ENCODE results near the gene DOLK.
A peak's percentile ranks its signal among the peaks of the same experiment; 100 is the strongest.

Gene DOLK

GRCh38 chr9:128903871-128904620 is 43.4 kb downstream of the DOLK start:
- DNase-seq, result no peak

GRCh38 chr9:128903079-128903461 is 44.3 kb downstream of the DOLK start:
- no peak for DNase-seq

- peak; percentile 78 for DNase-seq
Observed at GRCh38 chr9:128902351-128903078, 44.9 kb downstream of the DOLK start.

GRCh38 chr9:128901822-128902221 is 45.6 kb downstream of the DOLK start:
- no peak for DNase-seq

GRCh38 chr9:128901379-128901778 is 46.0 kb downstream of the DOLK start:
- DNase-seq, result no peak

GRCh38 chr9:128899566-128900322 is 47.7 kb downstream of the DOLK start:
- DNase-seq, result no peak

GRCh38 chr9:128898845-128899565 is 48.4 kb downstream of the DOLK start:
- no peak for DNase-seq

GRCh38 chr9:128898382-128898781 is 49.0 kb downstream of the DOLK start:
- no peak for DNase-seq

GRCh38 chr9:128895556-128895955 is 51.8 kb downstream of the DOLK start:
- no peak for DNase-seq
